ENCODE measurements around the gene NPHP4.
"Not testable (repeated sequence)": the region's sequence is repeated elsewhere in the genome, so short reads cannot be mapped to it uniquely, and the experiment has no call there.

NPHP4 gene

GRCh38 chr1:5858246-5858645 is 134.0 kb downstream of the NPHP4 start:
- Histone ChIP-seq H3K9ac (ENCODE audit: insufficient read length, low read depth) (no peak overlapping the region), H3K4me3 (ENCODE audit: insufficient read length, low read depth) (no peak overlapping the region), H3K36me3 (ENCODE audit: insufficient read depth, insufficient read length, low read length) (no peaks in the 10 kb centered on the region), H3K27me3 (ENCODE audit: insufficient read depth, insufficient read length) (no peaks in the 10 kb centered on the region), H3K4me1 (ENCODE audit: insufficient read depth, insufficient read length) (no peaks in the 10 kb centered on the region), H3K9me3 (ENCODE audit: insufficient read depth, low read length) (no peaks in the 10 kb centered on the region)
- TF ChIP-seq ZNF274 (IDR thresholded peaks at IDR 0.05; ENCODE audit: low read depth, low read length) (no peak), YY1 (IDR thresholded peaks at IDR 0.05; ENCODE audit: insufficient read depth, insufficient read length) (no peak), SUZ12 (IDR thresholded peaks at IDR 0.05; ENCODE audit: extremely low read depth, insufficient read depth, insufficient read length) (no peak)
- no peak for DNase-seq (ENCODE audit: low read depth, low spot score)

DNA sequence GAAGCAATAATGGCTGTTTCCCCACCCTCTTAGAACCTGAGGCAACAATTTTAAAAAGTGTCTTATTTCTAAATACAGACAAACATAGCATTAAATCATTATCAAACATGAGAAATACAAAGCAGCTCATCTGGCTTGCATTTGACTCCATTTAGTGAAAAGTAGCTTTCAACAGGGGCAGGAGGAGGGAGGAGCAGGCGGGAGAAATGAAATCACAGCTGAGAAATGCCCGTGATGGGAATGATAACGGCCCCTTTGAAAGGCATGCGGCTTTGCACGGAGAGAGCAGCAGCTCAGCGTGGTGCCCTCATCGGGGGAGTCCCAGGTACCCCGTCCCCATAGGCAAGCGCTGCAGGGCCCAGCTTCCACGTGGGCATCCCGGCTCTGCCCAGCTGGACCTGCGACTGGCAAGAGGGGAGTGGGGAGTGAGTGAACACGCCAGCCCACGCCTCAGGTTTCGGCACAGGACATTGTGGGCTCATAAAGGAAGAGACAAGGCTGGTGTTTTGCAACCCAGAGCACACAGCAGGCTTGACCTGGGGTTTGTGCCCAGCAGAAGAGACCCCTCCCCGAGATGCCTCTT is 134.6 kb downstream of the NPHP4 start:
- Histone ChIP-seq H3K4me1 (ENCODE audit: insufficient read depth, insufficient read length) (no peaks in the 10 kb centered on the region), H3K9ac (ENCODE audit: insufficient read length, low read depth) (no peak overlapping the region), H3K27me3 (ENCODE audit: insufficient read depth, insufficient read length) (no peaks in the 10 kb centered on the region), H3K4me3 (ENCODE audit: insufficient read length, low read depth) (no peak overlapping the region), H3K9me3 (ENCODE audit: insufficient read depth, low read length) (no peaks in the 10 kb centered on the region), H3K36me3 (ENCODE audit: insufficient read depth, insufficient read length, low read length) (no peaks in the 10 kb centered on the region)
- no peak for DNase-seq (ENCODE audit: low read depth, low spot score)
- no peak for TF ChIP-seq ZNF274 (IDR thresholded peaks at IDR 0.05; ENCODE audit: low read depth, low read length)
- TF ChIP-seq YY1 (IDR thresholded peaks at IDR 0.05; ENCODE audit: insufficient read depth, insufficient read length): no peak
- no peak for TF ChIP-seq SUZ12 (IDR thresholded peaks at IDR 0.05; ENCODE audit: extremely low read depth, insufficient read depth, insufficient read length)

GRCh38 chr1:5857011-5857410 is 135.2 kb downstream of the NPHP4 start:
- Histone ChIP-seq H3K27me3 (ENCODE audit: insufficient read depth, insufficient read length) (no peaks in the 10 kb centered on the region), H3K9me3 (ENCODE audit: insufficient read depth, low read length) (no peaks in the 10 kb centered on the region), H3K9ac (ENCODE audit: insufficient read length, low read depth) (no peak overlapping the region), H3K36me3 (ENCODE audit: insufficient read depth, insufficient read length, low read length) (no peaks in the 10 kb centered on the region), H3K4me1 (ENCODE audit: insufficient read depth, insufficient read length) (no peaks in the 10 kb centered on the region), H3K4me3 (ENCODE audit: insufficient read length, low read depth) (no peak overlapping the region)
- TF ChIP-seq YY1 (IDR thresholded peaks at IDR 0.05; ENCODE audit: insufficient read depth, insufficient read length) (no peak), ZNF274 (IDR thresholded peaks at IDR 0.05; ENCODE audit: low read depth, low read length) (no peak), SUZ12 (IDR thresholded peaks at IDR 0.05; ENCODE audit: extremely low read depth, insufficient read depth, insufficient read length) (no peak)
- DNase-seq (ENCODE audit: low read depth, low spot score): no peak

DNA sequence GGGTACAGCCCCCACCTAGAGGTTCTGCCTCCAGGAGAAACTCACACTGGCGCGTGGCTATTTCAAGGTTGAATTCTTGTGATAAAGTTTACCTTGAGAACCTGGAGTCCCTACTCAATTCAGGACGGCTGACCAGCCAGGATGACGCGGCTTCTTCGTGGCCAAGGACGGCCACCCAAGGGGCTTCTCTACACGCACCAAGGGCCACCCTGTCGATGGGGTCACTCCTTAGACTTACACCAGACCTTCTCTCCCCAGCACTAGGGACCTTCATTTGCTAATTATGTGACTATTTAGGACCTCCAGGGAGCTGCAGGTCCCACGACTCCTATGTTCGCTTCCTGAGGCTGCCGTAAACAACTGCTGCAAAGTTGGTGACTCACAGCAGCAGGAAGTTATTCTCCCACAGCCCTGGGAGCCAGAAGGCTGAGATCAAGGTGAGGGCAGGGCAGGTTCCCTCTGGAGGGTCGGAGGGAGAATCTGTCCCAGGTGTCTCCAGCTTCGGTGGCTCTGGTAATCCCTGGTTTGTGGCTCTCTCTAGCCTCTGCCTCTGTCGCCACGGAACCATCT is 135.9 kb downstream of the NPHP4 start:
- Histone ChIP-seq H3K27me3 (ENCODE audit: insufficient read depth, insufficient read length) (no peaks in the 10 kb centered on the region), H3K9ac (ENCODE audit: insufficient read length, low read depth) (no peak overlapping the region), H3K4me3 (ENCODE audit: insufficient read length, low read depth) (no peak overlapping the region), H3K4me1 (ENCODE audit: insufficient read depth, insufficient read length) (no peaks in the 10 kb centered on the region), H3K9me3 (ENCODE audit: insufficient read depth, low read length) (no peaks in the 10 kb centered on the region), H3K36me3 (ENCODE audit: insufficient read depth, insufficient read length, low read length) (no peaks in the 10 kb centered on the region)
- TF ChIP-seq ZNF274 (IDR thresholded peaks at IDR 0.05; ENCODE audit: low read depth, low read length): no peak
- TF ChIP-seq SUZ12 (IDR thresholded peaks at IDR 0.05; ENCODE audit: extremely low read depth, insufficient read depth, insufficient read length): no peak
- no peak for TF ChIP-seq YY1 (IDR thresholded peaks at IDR 0.05; ENCODE audit: insufficient read depth, insufficient read length)
- DNase-seq (ENCODE audit: low read depth, low spot score): no peak

- Histone ChIP-seq H3K4me1 (ENCODE audit: insufficient read depth, insufficient read length) (no peaks in the 10 kb centered on the region), H3K9ac (ENCODE audit: insufficient read length, low read depth) (no peak overlapping the region), H3K27me3 (ENCODE audit: insufficient read depth, insufficient read length) (no peaks in the 10 kb centered on the region), H3K36me3 (ENCODE audit: insufficient read depth, insufficient read length, low read length) (no peaks in the 10 kb centered on the region), H3K9me3 (ENCODE audit: insufficient read depth, low read length) (no peaks in the 10 kb centered on the region), H3K4me3 (ENCODE audit: insufficient read length, low read depth) (no peak overlapping the region)
- no peak for DNase-seq (ENCODE audit: low read depth, low spot score)
- TF ChIP-seq ZNF274 (IDR thresholded peaks at IDR 0.05; ENCODE audit: low read depth, low read length) (no peak), SUZ12 (IDR thresholded peaks at IDR 0.05; ENCODE audit: extremely low read depth, insufficient read depth, insufficient read length) (no peak), YY1 (IDR thresholded peaks at IDR 0.05; ENCODE audit: insufficient read depth, insufficient read length) (no peak)
Observed at GRCh38 chr1:5855196-5855897, 136.9 kb downstream of the NPHP4 start.

DNA sequence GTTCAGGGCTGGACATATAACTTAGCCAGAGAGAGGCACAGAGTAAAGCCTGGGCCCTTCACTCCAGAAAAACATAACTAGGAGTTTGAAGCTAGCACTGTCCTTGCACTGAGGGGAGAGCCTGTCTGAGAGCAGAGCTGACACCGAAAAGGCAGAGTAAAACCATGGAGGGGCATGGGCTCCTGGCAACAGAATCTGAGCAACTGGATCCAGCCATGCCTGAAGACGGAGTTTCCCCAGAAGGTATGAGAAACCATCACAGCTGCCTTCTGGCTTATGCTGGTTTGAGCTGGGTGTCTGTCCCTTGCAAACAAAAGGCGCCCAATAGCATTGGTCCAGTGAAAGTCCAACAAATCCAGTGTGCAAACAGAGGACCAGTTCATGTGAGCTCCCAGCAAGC is 137.5 kb downstream of the NPHP4 start:
- H3K9me3 ChIP-seq (ENCODE audit: insufficient read depth, low read length): no peaks in the 10 kb centered on the region
- TF ChIP-seq ZNF274 (IDR thresholded peaks at IDR 0.05; ENCODE audit: low read depth, low read length): no peak
- no peak for TF ChIP-seq YY1 (IDR thresholded peaks at IDR 0.05; ENCODE audit: insufficient read depth, insufficient read length)
- TF ChIP-seq SUZ12 (IDR thresholded peaks at IDR 0.05; ENCODE audit: extremely low read depth, insufficient read depth, insufficient read length): no peak
- H3K27me3 ChIP-seq (ENCODE audit: insufficient read depth, insufficient read length): no peaks in the 10 kb centered on the region
- no peak overlapping the region for H3K9ac ChIP-seq (ENCODE audit: insufficient read length, low read depth)
- H3K36me3 ChIP-seq (ENCODE audit: insufficient read depth, insufficient read length, low read length): no peaks in the 10 kb centered on the region
- no peak overlapping the region for H3K4me3 ChIP-seq (ENCODE audit: insufficient read length, low read depth)
- DNase-seq (ENCODE audit: low read depth, low spot score): no peak
- H3K4me1 ChIP-seq (ENCODE audit: insufficient read depth, insufficient read length): no peaks in the 10 kb centered on the region

GRCh38 chr1:5853858-5854257 is 138.4 kb downstream of the NPHP4 start:
- H3K36me3 ChIP-seq (ENCODE audit: insufficient read depth, insufficient read length, low read length); H3K9me3 ChIP-seq (ENCODE audit: insufficient read depth, low read length); H3K9ac ChIP-seq (ENCODE audit: insufficient read length, low read depth); H3K27me3 ChIP-seq (ENCODE audit: insufficient read depth, insufficient read length); H3K4me1 ChIP-seq (ENCODE audit: insufficient read depth, insufficient read length); DNase-seq (ENCODE audit: low read depth, low spot score); H3K4me3 ChIP-seq (ENCODE audit: insufficient read length, low read depth): not testable (repeated sequence)
